Fibroblast of villous mesenchyme (primary cell): ENCODE results near the gene TPSB2. TPM values are rescaled to one million over a fixed set of nuclear protein-coding genes. Genes with fewer than 3 reads are reported as not detected.

ENCODE experiments used
- DNase-seq: peaks from one replicate; pipeline ENCODE4 v3.0.0-alpha.2; 2010; ENCODE audit warnings: low read depth
- H3K4me3 ChIP-seq: 2 replicates; pipeline ENCODE4 v1.5.1; 2011; ENCODE audit warnings: low read depth, mild to moderate bottlenecking, low read length
- total RNA-seq: library from RNA; depleted of rRNA; stranded (reverse); fragments of >200 nt; gene quantifications from 2 replicates; pipeline ENCODE4 v1.2.3, GENCODE V29; 2012
- TF ChIP-seq, protein P1 (sequence below): IDR thresholded peaks from 2 replicates; pipeline ENCODE4 v1.5.1; 2012; ENCODE audit warnings: low read depth, mild to moderate bottlenecking, low read length; ENCODE audit not compliant: insufficient read depth

Gene TPSB2
- total RNA-seq, 1 donor: not detected

DNA sequence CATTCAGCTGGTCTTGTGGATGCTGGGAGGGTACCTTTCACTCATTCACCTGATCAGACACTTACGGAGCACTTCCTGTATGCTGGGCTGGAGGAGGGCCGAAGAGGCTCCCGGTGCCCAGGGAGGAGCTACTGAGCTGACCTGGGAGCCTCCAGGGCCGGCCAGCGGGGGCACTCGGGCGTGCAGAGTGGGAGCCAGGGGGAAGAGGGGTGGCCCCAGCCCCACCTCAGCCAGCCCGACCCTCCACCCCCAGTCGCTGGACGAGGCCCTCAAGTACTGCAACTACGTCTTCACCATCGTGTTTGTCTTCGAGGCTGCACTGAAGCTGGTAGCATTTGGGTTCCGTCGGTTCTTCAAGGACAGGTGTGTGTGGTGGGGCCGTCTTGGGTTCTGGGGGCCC is 15.3 kb downstream of the TPSB2 start:
- H3K4me3 ChIP-seq: no peak overlapping the region
- TF ChIP-seq, protein P1, sequence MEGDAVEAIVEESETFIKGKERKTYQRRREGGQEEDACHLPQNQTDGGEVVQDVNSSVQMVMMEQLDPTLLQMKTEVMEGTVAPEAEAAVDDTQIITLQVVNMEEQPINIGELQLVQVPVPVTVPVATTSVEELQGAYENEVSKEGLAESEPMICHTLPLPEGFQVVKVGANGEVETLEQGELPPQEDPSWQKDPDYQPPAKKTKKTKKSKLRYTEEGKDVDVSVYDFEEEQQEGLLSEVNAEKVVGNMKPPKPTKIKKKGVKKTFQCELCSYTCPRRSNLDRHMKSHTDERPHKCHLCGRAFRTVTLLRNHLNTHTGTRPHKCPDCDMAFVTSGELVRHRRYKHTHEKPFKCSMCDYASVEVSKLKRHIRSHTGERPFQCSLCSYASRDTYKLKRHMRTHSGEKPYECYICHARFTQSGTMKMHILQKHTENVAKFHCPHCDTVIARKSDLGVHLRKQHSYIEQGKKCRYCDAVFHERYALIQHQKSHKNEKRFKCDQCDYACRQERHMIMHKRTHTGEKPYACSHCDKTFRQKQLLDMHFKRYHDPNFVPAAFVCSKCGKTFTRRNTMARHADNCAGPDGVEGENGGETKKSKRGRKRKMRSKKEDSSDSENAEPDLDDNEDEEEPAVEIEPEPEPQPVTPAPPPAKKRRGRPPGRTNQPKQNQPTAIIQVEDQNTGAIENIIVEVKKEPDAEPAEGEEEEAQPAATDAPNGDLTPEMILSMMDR: no peak
- no peak for DNase-seq

DNA sequence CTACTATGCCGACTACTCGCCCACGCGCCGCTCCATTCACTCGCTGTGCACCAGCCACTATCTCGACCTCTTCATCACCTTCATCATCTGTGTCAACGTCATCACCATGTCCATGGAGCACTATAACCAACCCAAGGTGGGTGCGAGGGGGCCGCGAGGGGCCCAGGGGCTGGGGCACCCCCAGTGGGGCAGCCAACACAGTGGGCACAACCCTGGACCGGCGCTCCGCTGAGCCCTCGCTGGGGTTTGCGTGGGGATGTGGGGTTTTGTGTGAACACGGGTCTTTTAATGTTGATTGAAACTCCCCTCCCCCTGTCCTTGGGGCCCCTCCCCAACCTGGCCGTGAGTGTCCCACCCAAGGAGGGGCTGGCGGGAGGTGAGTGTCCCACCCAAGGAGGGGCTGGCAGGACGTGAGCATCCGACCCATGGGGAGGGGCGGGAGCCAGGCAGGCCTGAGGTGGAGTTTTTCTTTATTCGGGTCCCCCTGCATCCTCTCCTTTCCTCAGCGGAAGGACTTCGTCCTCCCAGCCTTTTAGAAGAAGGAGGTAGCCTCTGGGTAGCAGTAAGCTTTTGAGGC is 16.1 kb downstream of the TPSB2 start:
- TF ChIP-seq, protein P1: no peak
- no peak overlapping the region for H3K4me3 ChIP-seq
- no peak for DNase-seq

DNA sequence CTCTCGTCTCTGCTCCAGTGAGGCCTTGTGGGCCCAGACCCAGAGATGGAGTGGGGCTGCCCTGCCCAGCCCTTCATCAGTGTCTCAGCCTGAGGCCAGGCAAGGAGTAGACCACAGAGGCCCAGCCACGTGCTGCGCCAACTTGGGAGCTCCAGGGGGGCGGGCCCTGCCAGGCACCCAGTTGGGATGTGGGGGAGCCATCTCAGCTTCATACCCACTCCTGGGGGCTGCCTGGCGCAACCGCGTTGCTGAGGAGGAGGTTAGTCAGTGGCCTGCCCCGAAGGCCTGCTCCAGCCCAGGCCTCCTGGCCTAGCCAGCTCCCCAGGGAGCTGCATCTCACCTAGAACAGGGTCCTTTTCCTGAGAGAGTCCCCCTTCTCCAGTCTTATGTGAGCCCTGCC is 16.8 kb downstream of the TPSB2 start:
- DNase-seq: no peak
- H3K4me3 ChIP-seq: no peak overlapping the region
- TF ChIP-seq, protein P1: no peak

DNA sequence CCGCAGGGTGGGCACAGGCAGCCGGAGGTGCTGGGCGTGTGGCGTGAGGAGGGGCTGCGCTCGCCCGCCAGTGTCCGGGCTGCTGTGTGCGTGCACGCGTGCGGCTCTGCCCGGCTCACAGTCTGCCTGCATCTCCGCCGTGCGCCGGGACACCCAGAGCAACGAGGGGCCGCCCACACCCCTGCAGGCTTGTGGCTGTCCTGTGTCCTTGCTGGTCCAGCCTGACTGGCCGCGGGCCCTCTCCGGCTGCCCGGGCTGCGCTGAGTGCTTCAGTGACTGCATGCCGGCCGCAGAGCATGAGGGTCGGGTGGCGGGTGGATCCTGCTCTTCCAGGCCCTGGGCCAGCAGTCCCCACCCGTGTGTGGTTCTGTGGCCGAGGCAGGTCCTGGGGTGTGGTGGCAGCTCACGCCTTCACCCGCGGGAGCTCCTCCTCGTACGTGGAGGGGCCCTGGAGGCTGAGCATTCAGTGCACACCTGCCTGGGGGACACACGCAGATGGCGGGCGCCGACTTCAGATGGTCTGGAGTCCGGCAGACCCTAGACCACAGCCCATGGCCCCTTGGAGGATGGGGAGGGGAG is 17.3 kb downstream of the TPSB2 start:
- TF ChIP-seq, protein P1: no peak
- no peak overlapping the region for H3K4me3 ChIP-seq
- DNase-seq: no peak

DNA sequence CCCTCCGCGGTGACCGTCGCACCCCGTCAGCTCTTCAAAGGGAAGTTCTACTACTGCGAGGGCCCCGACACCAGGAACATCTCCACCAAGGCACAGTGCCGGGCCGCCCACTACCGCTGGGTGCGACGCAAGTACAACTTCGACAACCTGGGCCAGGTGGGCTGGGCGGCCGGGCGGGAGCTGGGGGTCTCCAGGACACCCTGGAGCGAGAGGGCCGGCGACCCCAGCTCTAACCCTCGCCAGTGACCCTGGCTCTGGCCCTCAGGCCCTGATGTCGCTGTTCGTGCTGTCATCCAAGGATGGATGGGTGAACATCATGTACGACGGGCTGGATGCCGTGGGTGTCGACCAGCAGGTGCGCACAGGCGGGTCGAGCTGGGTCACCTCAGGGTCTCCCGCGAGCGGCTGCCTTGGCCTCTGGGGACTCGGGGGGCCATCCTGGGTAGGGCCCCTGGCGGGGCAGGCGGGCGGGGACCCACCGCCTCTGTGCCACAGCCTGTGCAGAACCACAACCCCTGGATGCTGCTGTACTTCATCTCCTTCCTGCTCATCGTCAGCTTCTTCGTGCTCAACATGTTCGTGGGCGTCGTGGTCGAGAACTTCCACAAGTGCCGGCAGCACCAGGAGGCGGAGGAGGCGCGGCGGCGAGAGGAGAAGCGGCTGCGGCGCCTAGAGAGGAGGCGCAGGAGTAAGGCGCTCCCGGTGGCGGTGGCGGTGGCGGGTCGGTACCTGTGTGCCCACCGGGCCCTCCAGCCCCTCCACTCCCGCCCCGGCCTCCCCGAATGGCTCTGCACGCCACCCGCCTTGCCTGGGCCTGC is 18.3 kb downstream of the TPSB2 start:
- no peak overlapping the region for H3K4me3 ChIP-seq
- no peak for DNase-seq
- TF ChIP-seq, protein P1: no peak

DNA sequence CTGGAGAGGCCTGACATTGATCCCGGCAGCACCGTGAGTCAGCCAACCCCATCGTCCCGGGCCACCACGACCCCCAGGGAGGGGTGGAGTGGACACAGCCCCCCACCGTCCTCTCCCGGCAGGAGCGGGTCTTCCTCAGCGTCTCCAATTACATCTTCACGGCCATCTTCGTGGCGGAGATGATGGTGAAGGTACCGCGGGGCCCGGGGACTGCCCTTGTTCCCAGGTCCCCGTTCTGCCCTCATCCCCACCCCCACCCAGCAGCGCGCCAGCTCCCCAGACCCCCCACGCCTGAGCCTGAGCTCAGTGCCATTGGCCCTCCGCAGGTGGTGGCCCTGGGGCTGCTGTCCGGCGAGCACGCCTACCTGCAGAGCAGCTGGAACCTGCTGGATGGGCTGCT is 19.5 kb downstream of the TPSB2 start:
- H3K4me3 ChIP-seq: no peak overlapping the region
- DNase-seq: no peak
- TF ChIP-seq, protein P1: no peak

DNA sequence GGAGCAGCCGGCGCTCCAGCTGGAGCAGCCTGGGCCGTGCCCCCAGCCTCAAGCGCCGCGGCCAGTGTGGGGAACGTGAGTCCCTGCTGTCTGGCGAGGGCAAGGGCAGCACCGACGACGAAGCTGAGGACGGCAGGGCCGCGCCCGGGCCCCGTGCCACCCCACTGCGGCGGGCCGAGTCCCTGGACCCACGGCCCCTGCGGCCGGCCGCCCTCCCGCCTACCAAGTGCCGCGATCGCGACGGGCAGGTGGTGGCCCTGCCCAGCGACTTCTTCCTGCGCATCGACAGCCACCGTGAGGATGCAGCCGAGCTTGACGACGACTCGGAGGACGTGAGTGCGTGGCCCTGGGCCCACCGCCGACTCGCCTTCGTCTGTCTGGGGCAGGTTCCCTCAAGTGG is 20.9 kb downstream of the TPSB2 start:
- DNase-seq: no peak
- TF ChIP-seq, protein P1: no peak
- no peak overlapping the region for H3K4me3 ChIP-seq
